IMR-90 (cell line): ENCODE data around the gene NPHP4. TPM values are rescaled to one million over a fixed set of nuclear protein-coding genes. Genes with fewer than 3 reads are reported as not detected.

Experiments used
- ATAC-seq: fragments of 200-7000 bp; cut with Tn5 transposase; 2 replicates; pipeline ENCODE4 v1.9.1; 2020; ENCODE audit warnings: low read depth, mild to moderate bottlenecking, moderate library complexity
- BruUV-seq: library from RNA; stranded (reverse); fragments of 400-500 nt; replicated peaks from 2 replicates; lab custom pipeline; 2021; lab: Mats Ljungman, UMichigan
- CTCF ChIA-PET: fragments of 300-600 bp; formaldehyde crosslinking; extraction: SDS; loops from one replicate; lab custom pipeline; 2021; ENCODE audit warnings: antibody characterized with exemption; lab: Yijun Ruan, JAX
- POLR2A ChIA-PET: fragments of 300-600 bp; sonication (Branson Sonifier 250); formaldehyde crosslinking; loops from one replicate; lab custom pipeline; 2022; ENCODE audit warnings: antibody characterized with exemption; ENCODE audit not compliant: unreplicated experiment; lab: Charles Lee
- DNase-seq: peaks from one replicate; pipeline ENCODE4 v3.0.0; 2013
- H2AFZ ChIP-seq: replicated peaks from 2 replicates; pipeline ENCODE3; 2013; ENCODE audit warnings: low read length, mild to moderate bottlenecking; ENCODE audit not compliant: poor library complexity
- H2AK5ac ChIP-seq: 2 replicates; pipeline ENCODE4 v1.6.1; 2013; ENCODE audit warnings: low read depth, low read length, inconsistent platforms
- H2AK9ac ChIP-seq: replicated peaks from 2 replicates; pipeline ENCODE3; 2013; ENCODE audit warnings: mild to moderate bottlenecking, low read depth, low read length, moderate library complexity; ENCODE audit not compliant: poor library complexity
- H2BK120ac ChIP-seq: 2 replicates; pipeline ENCODE4 v1.6.1; 2013; ENCODE audit warnings: low read depth, low read length, inconsistent platforms
- H2BK15ac ChIP-seq: 3 replicates; pipeline ENCODE4 v1.6.1; 2013; ENCODE audit warnings: low read depth, low read length, inconsistent platforms
- H2BK20ac ChIP-seq: 2 replicates; pipeline ENCODE4 v1.6.1; 2013; ENCODE audit warnings: low read depth, mild to moderate bottlenecking, inconsistent platforms, low read length, moderate library complexity
- H2BK5ac ChIP-seq: 2 replicates; pipeline ENCODE4 v1.6.1; 2013; ENCODE audit warnings: mild to moderate bottlenecking, low read depth, low read length, inconsistent platforms; ENCODE audit not compliant: poor library complexity, severe bottlenecking
- H3K14ac ChIP-seq: replicated peaks from 2 replicates; pipeline ENCODE4 v1.6.1; 2013; ENCODE audit warnings: low read depth, low read length, inconsistent platforms
- H3K18ac ChIP-seq: 2 replicates; pipeline ENCODE4 v1.6.1; 2013; ENCODE audit warnings: low read depth, low read length, control low read depth
- H3K23ac ChIP-seq: 2 replicates; pipeline ENCODE4 v1.6.1; 2013; ENCODE audit warnings: low read depth, low read length, inconsistent platforms
- H3K27ac ChIP-seq: 2 replicates; pipeline ENCODE4 v1.5.1; 2013; ENCODE audit warnings: mild to moderate bottlenecking, control low read depth, low read length; ENCODE audit not compliant: insufficient read depth
- H3K27me3 ChIP-seq: 2 replicates; pipeline ENCODE4 v1.6.1; 2013; ENCODE audit warnings: low read length; ENCODE audit not compliant: control insufficient read depth, insufficient read depth
- H3K36me3 ChIP-seq: 2 replicates; pipeline ENCODE4 v1.6.1; 2013; ENCODE audit warnings: low read length, mixed read lengths; ENCODE audit not compliant: control insufficient read depth, insufficient read depth
- H3K4ac ChIP-seq: 2 replicates; pipeline ENCODE4 v1.6.1; 2013; ENCODE audit warnings: low read depth, low read length, inconsistent platforms
- H3K4me1 ChIP-seq: 2 replicates; pipeline ENCODE4 v1.6.1; 2013; ENCODE audit warnings: low read length, mixed read lengths; ENCODE audit not compliant: control insufficient read depth, insufficient read depth
- H3K4me2 ChIP-seq: 2 replicates; pipeline ENCODE4 v1.6.1; 2013; ENCODE audit warnings: low read depth, mild to moderate bottlenecking, control low read depth, low read length, moderate library complexity
- H3K4me3 ChIP-seq: 2 replicates; pipeline ENCODE4 v1.5.1; 2013; ENCODE audit warnings: low read depth, mild to moderate bottlenecking, control low read depth, low read length, moderate library complexity; ENCODE audit not compliant: insufficient read depth
- H3K56ac ChIP-seq: 2 replicates; pipeline ENCODE4 v1.6.1; 2013; ENCODE audit warnings: low read length, inconsistent platforms; ENCODE audit not compliant: insufficient read depth; ENCODE audit errors: extremely low read depth
- H3K79me1 ChIP-seq, 2 experiments: 2 replicates each; pipeline ENCODE4 v1.6.1; 2013; ENCODE audit warnings: low read length in 2 of 2, inconsistent platforms in 1 of 2, low read depth in 1 of 2
- H3K9ac ChIP-seq: 2 replicates; pipeline ENCODE4 v1.6.1; 2013; ENCODE audit warnings: low read depth, low read length, control low read depth
- H3K9me1 ChIP-seq: 2 replicates; pipeline ENCODE4 v1.6.1; 2013; ENCODE audit warnings: low read length, inconsistent platforms; ENCODE audit not compliant: insufficient read depth
- H3K9me3 ChIP-seq: 2 replicates; pipeline ENCODE4 v1.6.1; 2013; ENCODE audit warnings: low read length; ENCODE audit not compliant: control insufficient read depth, insufficient read depth
- H4K20me1 ChIP-seq: 2 replicates; pipeline ENCODE4 v1.6.1; 2013; ENCODE audit warnings: low read length, inconsistent platforms; ENCODE audit not compliant: insufficient read depth
- H4K5ac ChIP-seq: 2 replicates; pipeline ENCODE4 v1.6.1; 2013; ENCODE audit warnings: mild to moderate bottlenecking, low read depth, low read length, control low read depth
- H4K8ac ChIP-seq, 2 experiments: 2 replicates each; pipeline ENCODE4 v1.6.1; 2013; ENCODE audit warnings: low read depth in 2 of 2, low read length in 2 of 2, control low read depth in 1 of 2, inconsistent platforms in 1 of 2
- H4K91ac ChIP-seq: 2 replicates; pipeline ENCODE4 v1.6.1; 2013; ENCODE audit warnings: low read depth, low read length, inconsistent platforms; ENCODE audit not compliant: insufficient read depth
- BHLHE40 ChIP-seq: fragments of 150-350 bp; IDR thresholded peaks from 2 replicates; pipeline ENCODE4 v1.6.1; 2016; ENCODE audit warnings: mild to moderate bottlenecking, low read depth, low read length
- MAZ ChIP-seq: IDR thresholded peaks from 2 replicates; pipeline ENCODE4 v1.6.1; 2012; ENCODE audit warnings: low read depth, mild to moderate bottlenecking, low read length, improper control_type of control experiment, moderate library complexity, borderline replicate concordance
- RAD21 ChIP-seq: IDR thresholded peaks from 2 replicates; pipeline ENCODE4 v1.6.1; 2012; ENCODE audit warnings: low read length, improper control_type of control experiment
- WGBS, 2 experiments: methylation state at CpG; one replicate each; pipeline versions ENCODE4 v1.1.5 to v1.1.7; 2013; ENCODE audit warnings: missing lambda C conversion rate in 2 of 2; ENCODE audit not compliant: insufficient read length in 1 of 2; ENCODE audit errors: extremely low coverage in 2 of 2; 5-methylcytosine and 5-hydroxymethylcytosine counted together
- dilution Hi-C: fragments of 300-500 bp; cut with HindIII; formaldehyde crosslinking; loops from one replicate; pipeline ENCODE4 v1.14.3; 2018; ENCODE audit warnings: low sequenced_read_pairs; ENCODE audit not compliant: unreplicated experiment
- in situ Hi-C: fragments of 300-500 bp; cut with MboI; formaldehyde crosslinking; loops from 3 replicates; pipeline ENCODE4 v1.14.3; 2019; ENCODE audit warnings: low sequenced_read_pairs, inconsistent platforms, mixed read lengths
- intact Hi-C: fragments of 100-400 bp; cut with micrococcal nuclease; formaldehyde crosslinking; loops from 2 replicates; pipeline ENCODE4 v1.10.0; 2022
- polyA plus RNA-seq, 3 experiments: library from polyadenylated mRNA; depleted of rRNA; stranded (reverse); fragments of >200 nt; gene quantifications; 2 replicates each; pipeline ENCODE4 v1.2.3, GENCODE V29; 2012; ENCODE audit warnings: low replicate concordance in 1 of 3
- total RNA-seq: library from RNA; depleted of rRNA; stranded (reverse); fragments of >200 nt; gene quantifications from 2 replicates; pipeline ENCODE4 v1.2.3, GENCODE V29; 2012

NPHP4 gene
- total and polyA plus RNA-seq, 2 of the 4 experiments (the other 2 are of a cell fraction), result 2.0 to 5.5 TPM

GRCh38 chr1:5938101-5938646 is 54.1 kb downstream of the NPHP4 start:
- no TSS peak for BruUV-seq
- Histone ChIP-seq H4K20me1 (0 out of 2 replicates have a peak, but pooled peaks cover 3% of the 10 kb centered on the region), H3K56ac (no peak overlapping the region), H3K4me1 (peaks cover 6% of the 10 kb centered on the region), H2AK9ac (no peak overlapping the region), H2BK15ac (no peak overlapping the region), H2BK120ac (no peak overlapping the region), H4K91ac (no peak overlapping the region), H2BK20ac (no peak overlapping the region), H4K5ac (no peak overlapping the region), H3K27me3 (no peaks in the 10 kb centered on the region), H2AK5ac (peak overlapping the region; percentile 39; the same call in 1 of the 2 replicates), H3K23ac (no peak overlapping the region), H2BK5ac (no peak overlapping the region), H4K8ac (no peak overlapping the region), H3K4me3 (no peak overlapping the region), H2AFZ (peak overlapping the region; percentile 52), H3K14ac (no peak overlapping the region), H3K18ac (no peak overlapping the region), H3K4me2 (peak overlapping the region; percentile 1; the same call in 1 of the 2 replicates), H3K9ac (no peak overlapping the region), H3K79me1 (no peaks in the 10 kb centered on the region), H3K36me3 (no peaks in the 10 kb centered on the region; the same call in 1 of the 2 replicates), H3K4ac (no peak overlapping the region), H3K9me1 (peaks cover 6% of the 10 kb centered on the region; the same call in 1 of the 2 replicates), H3K27ac (no peak overlapping the region), H3K9me3 (no peaks in the 10 kb centered on the region)
- POLR2A ChIA-PET, result no interaction called here
- CTCF ChIA-PET, result interaction anchor here (1.1 kb wide), 1 partner anchor 23 kb away, joined by 3 read pairs; no protein-coding TSS in a partner anchor
- 96% methylated on average over 4 of the region's 17 CpGs; no CpG with 5 or more reads in 1 of the 2 experiments for WGBS, 2 experiments
- in situ Hi-C loops (no loop called here), intact Hi-C loops (no loop called here), dilution Hi-C loops (no loop called here)
- DNase-seq (peak; percentile 81), ATAC-seq (peak; percentile 97)
- TF ChIP-seq BHLHE40 (peak; percentile 47; the same call in 1 of the 2 replicates), MAZ (no peak), RAD21 (no peak)
